SK-N-SH (cell line): ENCODE results near the gene OSBPL2. TPM values are rescaled to one million over a fixed set of nuclear protein-coding genes. Genes with fewer than 3 reads are reported as not detected.

Source experiments
- CTCF ChIA-PET: fragments of 300-600, 350-600 bp; formaldehyde crosslinking; extraction: SDS; loops from one replicate; lab custom pipeline; 2021; lab: Yijun Ruan, JAX
- POLR2A ChIA-PET: fragments of 350-600 bp; sonication (Branson Sonifier 250); formaldehyde crosslinking; extraction: SDS; loops from one replicate; lab custom pipeline; 2020; ENCODE audit warnings: antibody characterized with exemption, inconsistent platforms; lab: Yijun Ruan, JAX
- DNase-seq: peaks from one replicate; pipeline ENCODE4 v3.0.0; 2012
- H2AFZ ChIP-seq: fragments of 200-600 bp; sonication (generic); 2 replicates; pipeline ENCODE4 v1.8.1; 2016; ENCODE audit warnings: antibody characterized with exemption, mild to moderate bottlenecking, low read depth
- H3F3A ChIP-seq: fragments of 200-600 bp; sonication (generic); replicated peaks from 2 replicates; pipeline ENCODE3; 2016; ENCODE audit warnings: antibody characterized with exemption, mild to moderate bottlenecking; ENCODE audit not compliant: insufficient read depth
- H3K27ac ChIP-seq, 2 experiments: fragments of 200-500 bp in 1 of 2; fragments of 200-600 bp in 1 of 2; sonication (Bioruptor generic) in 1 of 2; sonication (generic), shearing (Covaris generic) in 1 of 2; 2 replicates each; pipeline versions ENCODE4 v1.5.1 to v1.6.1; 2014 to 2016; ENCODE audit warnings: low read depth in 2 of 2, inconsistent platforms in 1 of 2, low read length in 1 of 2, mild to moderate bottlenecking in 1 of 2, mixed read lengths in 1 of 2
- H3K27me3 ChIP-seq: fragments of 200-600 bp; sonication (generic), shearing (Covaris generic); 2 replicates; pipeline ENCODE4 v1.6.1; 2016; ENCODE audit warnings: mixed run types; ENCODE audit not compliant: insufficient read depth
- H3K36me3 ChIP-seq, 2 experiments: fragments of 200-500 bp in 1 of 2; fragments of 200-600 bp in 1 of 2; sonication (Bioruptor generic) in 1 of 2; sonication (generic) in 1 of 2; replicated peaks in 1 of 2; 2 replicates each; pipeline versions ENCODE3 to v1.5.1; 2014 to 2016; ENCODE audit warnings: low read length in 1 of 2, mild to moderate bottlenecking in 1 of 2; ENCODE audit not compliant: insufficient read depth in 2 of 2, control insufficient read depth in 1 of 2
- H3K4me1 ChIP-seq, 2 experiments: fragments of 200-500 bp in 1 of 2; fragments of 200-600 bp in 1 of 2; sonication (Bioruptor generic) in 1 of 2; sonication (generic), shearing (Covaris generic) in 1 of 2; 2 replicates each; pipeline versions ENCODE4 v1.5.1 to v1.6.1; 2014 to 2016; ENCODE audit warnings: low read depth in 1 of 2, low read length in 1 of 2, mixed run types in 1 of 2; ENCODE audit not compliant: insufficient read depth in 2 of 2, control insufficient read depth in 1 of 2
- H3K4me2 ChIP-seq: fragments of 200-600 bp; sonication (generic), shearing (Covaris generic); 2 replicates; pipeline ENCODE4 v1.6.1; 2017; ENCODE audit warnings: mixed run types
- H3K4me3 ChIP-seq, 2 experiments: fragments of 200-500 bp in 1 of 2; fragments of 200-600 bp in 1 of 2; sonication (Bioruptor generic) in 1 of 2; sonication (generic), shearing (Covaris generic) in 1 of 2; 2 replicates each; pipeline versions ENCODE4 v1.5.1 to v1.8.1; 2014 to 2016; ENCODE audit warnings: low read depth in 2 of 2, inconsistent platforms in 1 of 2, low read length in 1 of 2, mild to moderate bottlenecking in 1 of 2, mixed read lengths in 1 of 2, moderate library complexity in 1 of 2
- H3K79me2 ChIP-seq: fragments of 200-600 bp; sonication (generic); 2 replicates; pipeline ENCODE4 v1.8.1; 2017; ENCODE audit warnings: mild to moderate bottlenecking; ENCODE audit not compliant: insufficient read depth
- H3K9ac ChIP-seq: fragments of 200-600 bp; sonication (generic); 2 replicates; pipeline ENCODE4 v1.6.1; 2017; ENCODE audit warnings: mixed run types
- H3K9me2 ChIP-seq: fragments of 200-600 bp; sonication (generic); 2 replicates; pipeline ENCODE4 v1.6.1; 2017; ENCODE audit warnings: mixed run types
- H3K9me3 ChIP-seq: fragments of 200-600 bp; sonication (generic); 2 replicates; pipeline ENCODE4 v1.6.1; 2017; ENCODE audit warnings: mixed run types, mild to moderate bottlenecking, moderate library complexity
- H4K20me1 ChIP-seq: fragments of 200-600 bp; sonication (generic); 2 replicates; pipeline ENCODE4 v1.6.1; 2017; ENCODE audit warnings: mild to moderate bottlenecking, mixed run types; ENCODE audit not compliant: insufficient read depth
- EZH2phosphoT487 ChIP-seq: fragments of 200-600 bp; sonication (generic); IDR thresholded peaks from 2 replicates; pipeline ENCODE4 v1.6.1; 2017; ENCODE audit warnings: low read depth, mixed run types, mild to moderate bottlenecking, antibody characterized with exemption, moderate library complexity, borderline replicate concordance
- FOSL2 ChIP-seq: IDR thresholded peaks from 2 replicates; pipeline ENCODE4 v1.4.0; 2012; ENCODE audit warnings: low read depth, mild to moderate bottlenecking, moderate library complexity, borderline replicate concordance
- FOXM1 ChIP-seq: IDR thresholded peaks from 2 replicates; pipeline ENCODE4 v1.4.0; 2012; ENCODE audit warnings: low read depth, mild to moderate bottlenecking
- IRF3 ChIP-seq: fragments of 150-350 bp; IDR thresholded peaks from 2 replicates; pipeline ENCODE4 v1.6.1; 2016; ENCODE audit warnings: mild to moderate bottlenecking, low read depth, low read length
- MEF2A ChIP-seq: IDR thresholded peaks from 2 replicates; pipeline ENCODE4 v1.4.0; 2012; ENCODE audit warnings: low read depth, borderline replicate concordance
- NRF1 ChIP-seq: IDR thresholded peaks from 2 replicates; pipeline ENCODE4 v1.6.1; 2012; ENCODE audit warnings: low read depth, mild to moderate bottlenecking, low read length
- PBX3 ChIP-seq: IDR thresholded peaks from 2 replicates; pipeline ENCODE4; 2012
- REST ChIP-seq: IDR thresholded peaks from 2 replicates; pipeline ENCODE4 v1.6.1; 2012; ENCODE audit warnings: mild to moderate bottlenecking, low read depth, low read length, moderate library complexity
- RFX5 ChIP-seq: IDR thresholded peaks from 2 replicates; pipeline ENCODE4 v1.6.1; 2012; ENCODE audit warnings: mild to moderate bottlenecking, improper control_type of control experiment, low read length
- RXRA ChIP-seq: IDR thresholded peaks from 2 replicates; pipeline ENCODE4 v1.4.0; 2012; ENCODE audit warnings: low read depth, mild to moderate bottlenecking, borderline replicate concordance
- SIN3A ChIP-seq: IDR thresholded peaks from 2 replicates; pipeline ENCODE4 v1.6.1; 2012; ENCODE audit warnings: low read depth, mild to moderate bottlenecking, low read length, moderate library complexity, borderline replicate concordance
- TCF12 ChIP-seq: IDR thresholded peaks from 2 replicates; pipeline ENCODE4 v1.4.0; 2012
- USF1 ChIP-seq: IDR thresholded peaks from 2 replicates; pipeline ENCODE4 v1.4.0; 2012; ENCODE audit warnings: low read depth, borderline replicate concordance
- ZBTB33 ChIP-seq: IDR thresholded peaks from 2 replicates; pipeline ENCODE4 v1.4.0; 2012; ENCODE audit warnings: low read depth, borderline replicate concordance
- WGBS: methylation state at CpG from one replicate; pipeline ENCODE4 v1.1.6; 2017; ENCODE audit warnings: low lambda C conversion rate; 5-methylcytosine and 5-hydroxymethylcytosine counted together
- polyA plus RNA-seq, 3 experiments: library from polyadenylated mRNA; depleted of rRNA; stranded (reverse); fragments of >200 nt; gene quantifications; 2 replicates each; pipeline ENCODE4 v1.2.3, GENCODE V29; 2012

The OSBPL2 gene
- polyA plus RNA-seq, 1 of the 3 experiments (the other 2 are of a cell fraction) = 17.7 TPM

- Histone ChIP-seq H3F3A (peaks cover 13% of the 10 kb centered on the region), H3K4me2 (no peak overlapping the region), H4K20me1 (peaks cover 15% of the 10 kb centered on the region), H3K4me3 (no peak overlapping the region), H3K9me3 (no peaks in the 10 kb centered on the region), H3K9me2 (no peaks in the 10 kb centered on the region), H3K9ac (no peak overlapping the region), H3K4me1 (no peaks in the 10 kb centered on the region; a peak in 1 of 4 replicates), H3K27me3 (no peaks in the 10 kb centered on the region), H3K79me2 (peaks cover 1% of the 10 kb centered on the region; the same call in 1 of the 2 replicates), H2AFZ (no peak overlapping the region), H3K36me3 (peaks cover 0 to 91% of the 10 kb centered on the region in 2 experiments), H3K27ac (no peak overlapping the region)
- ChIA-PET CTCF (interaction anchor here (1.1 to 1.2 kb wide), 2 partner anchors 70 to 71 kb away, joined by 3 to 4 read pairs; no protein-coding TSS in a partner anchor), POLR2A (no interaction called here)
- TF ChIP-seq PBX3 (no peak), IRF3 (no peak), FOXM1 (no peak), FOSL2 (no peak), EZH2phosphoT487 (no peak), RXRA (no peak), ZBTB33 (no peak), NRF1 (no peak), TCF12 (no peak), RFX5 (no peak), MEF2A (no peak)
- DNase-seq = no peak
- WGBS = 94% methylated on average over 34 of the region's 60 CpGs
Observed at GRCh38 chr20:62311832-62312661, 73.7 kb downstream of the OSBPL2 start.

GRCh38 chr20:62312662-62312977, 74.3 kb downstream of the OSBPL2 start:
- no peaks in the 10 kb centered on the region for H3K9me3 ChIP-seq
- H3K27ac ChIP-seq = no peak overlapping the region
- H3K9ac ChIP-seq = no peak overlapping the region
- H3K4me3 ChIP-seq = no peak overlapping the region
- peaks cover 13% of the 10 kb centered on the region for H3F3A ChIP-seq
- CTCF ChIA-PET = interaction anchor here (1.1 to 1.2 kb wide), 2 partner anchors 70 to 71 kb away, joined by 3 to 4 read pairs; no protein-coding TSS in a partner anchor
- no peaks in the 10 kb centered on the region for H3K9me2 ChIP-seq
- H2AFZ ChIP-seq = no peak overlapping the region
- H4K20me1 ChIP-seq = 0 out of 2 replicates have a peak, but pooled peaks cover 11% of the 10 kb centered on the region
- POLR2A ChIA-PET = no interaction called here
- H3K27me3 ChIP-seq = no peaks in the 10 kb centered on the region
- no peak overlapping the region for H3K4me2 ChIP-seq
- H3K4me1 ChIP-seq = no peaks in the 10 kb centered on the region; a peak in 1 of 4 replicates
- DNase-seq = no peak
- H3K79me2 ChIP-seq = no peaks in the 10 kb centered on the region
- H3K36me3 ChIP-seq = peaks cover 0 to 91% of the 10 kb centered on the region in 2 experiments
- 99% methylated on average over 10 of the region's 16 CpGs for WGBS
- TF ChIP-seq NRF1 (no peak), SIN3A (no peak), USF1 (no peak), ZBTB33 (no peak), REST (no peak)
